Peyer's patch (tissue), 4 donors: ENCODE measurements around the gene FAM9B. TPM values are rescaled to one million over a fixed set of nuclear protein-coding genes. Genes with fewer than 3 reads are reported as not detected.

ENCODE experiments used
- total RNA-seq, 4 donors: library from RNA; depleted of rRNA; stranded (reverse); fragments of >200 nt; gene quantifications; one replicate each; pipeline ENCODE4 v1.1.0, GENCODE V29; 2016

Gene FAM9B
- total RNA-seq, 4 donors from 2014 or later = not detected

Other genes with a start within 250 kb of the FAM9B start
- gene FAM9A, start 232.7 kb downstream of the FAM9B start, total RNA-seq = not detected